GM20431 (cell line): ENCODE measurements around the gene MMP7.

Experiments used
- in situ Hi-C: fragments of 300-500 bp; cut with MseI, MboI; formaldehyde crosslinking; loops from one replicate; pipeline ENCODE4 v1.15.0; 2020; ENCODE audit warnings: low sequenced_read_pairs; ENCODE audit not compliant: unreplicated experiment

The MMP7 gene

GRCh38 chr11:102499931-102500330 lies 30.6 kb downstream of the MMP7 start:
- in situ Hi-C loops, result loop anchor here (25.0 kb wide), 2 partner anchors 112 to 113 kb away; no protein-coding TSS in a partner anchor

GRCh38 chr11:102499151-102499550 lies 31.4 kb downstream of the MMP7 start:
- in situ Hi-C loops, result loop anchor here (25.0 kb wide), 1 partner anchor 112 kb away; no protein-coding TSS in a partner anchor

DNA sequence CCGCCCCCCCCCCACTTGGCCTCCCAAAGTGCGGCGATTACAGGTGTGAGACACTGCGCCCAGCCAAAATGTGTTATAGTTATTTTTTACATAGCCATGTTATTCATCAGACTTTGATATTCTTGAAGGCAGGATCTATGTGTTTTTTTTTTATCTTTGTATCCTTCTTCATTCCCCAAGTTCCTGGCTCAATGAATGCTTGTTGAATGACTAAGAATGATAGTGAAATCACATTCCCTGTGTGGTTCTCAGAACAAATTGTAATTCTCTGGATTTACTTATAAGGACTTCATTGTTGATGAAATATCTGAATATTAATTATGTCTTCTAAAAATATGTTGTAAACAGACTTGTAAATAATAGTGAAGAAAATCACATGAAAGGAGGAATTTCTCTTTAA lies 33.5 kb downstream of the MMP7 start:
- in situ Hi-C loops, result loop anchor here (25.0 kb wide), 1 partner anchor 110 kb away; no protein-coding TSS in a partner anchor

- in situ Hi-C loops, result loop anchor here (25.0 kb wide), 1 partner anchor 108 kb away; no protein-coding TSS in a partner anchor
Measured at GRCh38 chr11:102495161-102496042, 35.1 kb downstream of the MMP7 start.

DNA sequence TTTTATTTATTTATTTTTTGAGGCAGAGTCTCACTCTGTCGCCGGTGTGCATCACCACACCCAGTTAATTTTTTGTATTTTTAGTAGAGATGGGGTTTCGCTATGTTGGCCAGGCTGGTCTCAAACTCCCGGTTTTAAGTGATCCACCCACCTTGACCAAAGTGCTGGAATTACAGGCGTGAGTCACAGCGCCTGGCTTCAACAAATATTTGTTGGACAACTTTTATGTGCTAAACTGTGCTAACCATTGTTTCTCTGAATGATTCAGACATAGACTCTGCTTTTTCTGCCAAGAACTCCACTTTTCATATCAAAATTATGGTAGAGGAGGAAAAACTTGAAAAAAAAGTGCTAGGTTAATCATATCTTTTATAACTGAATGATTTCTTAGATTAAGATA lies 36.3 kb downstream of the MMP7 start:
- in situ Hi-C loops, result loop anchor here (25.0 kb wide), 1 partner anchor 107 kb away; no protein-coding TSS in a partner anchor

- in situ Hi-C loops, result loop anchor here (25.0 kb wide), 1 partner anchor 106 kb away; no protein-coding TSS in a partner anchor
Measured at GRCh38 chr11:102493524-102493923, 37.0 kb downstream of the MMP7 start.

DNA sequence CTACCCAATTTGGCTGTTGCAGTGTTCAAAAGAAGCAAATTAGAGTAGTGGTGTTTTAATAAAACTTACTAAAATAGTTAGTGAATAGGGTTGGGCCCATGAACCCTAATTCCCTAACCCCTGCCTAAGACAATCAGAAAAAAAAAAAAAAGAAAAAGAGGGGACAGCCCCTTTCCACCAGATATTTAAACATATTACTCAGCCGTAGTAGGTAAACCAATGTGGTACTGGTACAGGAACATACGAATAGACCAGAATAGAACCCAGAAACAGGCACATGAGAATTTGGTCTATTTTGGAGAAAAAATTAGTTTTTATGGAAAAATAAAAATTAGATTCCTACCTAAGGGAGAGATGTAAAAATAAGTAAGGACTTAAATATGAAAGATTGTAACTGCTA lies 38.6 kb downstream of the MMP7 start:
- in situ Hi-C loops, result loop anchor here (25.0 kb wide), 1 partner anchor 105 kb away; no protein-coding TSS in a partner anchor

GRCh38 chr11:102489186-102490145 lies 41.1 kb downstream of the MMP7 start:
- in situ Hi-C loops, result loop anchor here (25.0 kb wide), 1 partner anchor 102 kb away; no protein-coding TSS in a partner anchor

- in situ Hi-C loops, result loop anchor here (25.0 kb wide), 1 partner anchor 101 kb away; no protein-coding TSS in a partner anchor
Measured at GRCh38 chr11:102488208-102488607, 42.3 kb downstream of the MMP7 start.

DNA sequence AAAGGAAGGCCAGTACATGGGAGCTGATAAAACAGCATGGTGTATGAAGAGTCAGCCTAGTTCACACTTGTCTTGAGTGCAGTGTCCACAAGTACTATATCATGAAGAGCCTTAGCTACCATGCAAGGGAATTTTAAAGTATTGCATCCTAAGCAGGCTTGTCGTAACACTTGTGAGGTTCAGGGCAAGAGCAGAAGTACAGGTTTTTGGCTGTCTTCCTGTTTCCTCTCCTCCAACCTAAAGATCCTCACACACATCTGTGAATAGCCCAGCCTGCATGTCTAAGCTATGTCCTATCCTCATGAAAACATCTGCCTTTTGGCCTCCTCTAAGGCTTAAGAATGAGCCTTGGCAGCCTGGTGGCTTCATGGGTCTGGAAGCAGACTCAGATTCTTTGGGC lies 43.3 kb downstream of the MMP7 start:
- in situ Hi-C loops, result loop anchor here (25.0 kb wide), 1 partner anchor 100 kb away; no protein-coding TSS in a partner anchor

- in situ Hi-C loops, result loop anchor here (25.0 kb wide), 1 partner anchor 99 kb away; no protein-coding TSS in a partner anchor
Measured at GRCh38 chr11:102486584-102486983, 44.0 kb downstream of the MMP7 start.

GRCh38 chr11:102485095-102485722 lies 45.3 kb downstream of the MMP7 start:
- in situ Hi-C loops, result loop anchor here (25.0 kb wide), 1 partner anchor 98 kb away; no protein-coding TSS in a partner anchor

GRCh38 chr11:102482433-102482832 lies 48.1 kb downstream of the MMP7 start:
- in situ Hi-C loops, result loop anchor here (25.0 kb wide), 1 partner anchor 95 kb away; no protein-coding TSS in a partner anchor

- in situ Hi-C loops, result loop anchor here (25.0 kb wide), 1 partner anchor 92 kb away; no protein-coding TSS in a partner anchor
Measured at GRCh38 chr11:102479733-102480132, 50.8 kb downstream of the MMP7 start.

DNA sequence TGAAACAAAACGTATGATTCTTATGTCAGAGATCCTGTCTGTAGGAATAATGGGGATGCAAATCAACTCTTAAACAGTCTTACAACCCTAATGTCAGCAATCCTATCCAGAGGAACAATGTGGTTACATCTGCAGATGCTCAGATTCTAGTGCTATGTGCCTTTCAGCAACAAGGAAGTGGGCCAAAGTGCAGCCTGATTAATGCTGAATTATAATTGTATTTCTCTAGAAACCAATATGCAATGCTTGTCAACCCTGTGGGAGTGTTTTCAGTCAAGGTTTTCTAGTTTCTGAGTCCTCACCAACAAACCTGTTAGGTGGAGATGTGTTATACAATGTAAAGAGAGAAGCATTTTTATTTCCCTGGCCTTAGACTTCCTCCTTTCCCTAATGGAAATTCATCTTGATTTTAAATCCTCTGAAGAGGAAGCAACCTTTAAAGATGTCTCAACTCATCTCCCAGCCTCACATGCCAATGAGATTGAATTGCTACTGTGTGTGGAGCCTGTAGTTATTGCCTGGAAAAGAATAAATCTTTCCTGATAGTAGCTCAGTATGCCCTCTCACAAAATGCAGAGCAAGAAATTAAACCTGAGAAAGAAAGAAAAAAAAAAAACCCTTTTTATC lies 51.8 kb downstream of the MMP7 start:
- in situ Hi-C loops, result loop anchor here (25.0 kb wide), 1 partner anchor 91 kb away; no protein-coding TSS in a partner anchor

- in situ Hi-C loops, result loop anchor here (25.0 kb wide), 1 partner anchor 90 kb away; no protein-coding TSS in a partner anchor
Measured at GRCh38 chr11:102476812-102477211, 53.7 kb downstream of the MMP7 start.

GRCh38 chr11:102476069-102476468 lies 54.5 kb downstream of the MMP7 start:
- in situ Hi-C loops, result loop anchor here (25.0 kb wide), 1 partner anchor 89 kb away; no protein-coding TSS in a partner anchor

GRCh38 chr11:102473543-102473942 lies 57.0 kb downstream of the MMP7 start:
- in situ Hi-C loops, result no loop called here

- in situ Hi-C loops, result no loop called here
Measured at GRCh38 chr11:102472127-102472526, 58.4 kb downstream of the MMP7 start.
